OCI-LY1 (cell line): ENCODE measurements around the gene ACACA.

Source experiments
- H2AFZ ChIP-seq: fragments of 200-600 bp; sonication (generic), shearing (Covaris generic); 2 replicates; pipeline ENCODE4 v1.6.0; 2014; ENCODE audit warnings: antibody characterized with exemption, mild to moderate bottlenecking, low read length
- H3F3A ChIP-seq: fragments of 200-600 bp; sonication (generic), shearing (Covaris generic); 2 replicates; pipeline ENCODE4 v1.6.0; 2014; ENCODE audit warnings: mild to moderate bottlenecking, antibody characterized with exemption, low read length, moderate library complexity; ENCODE audit not compliant: insufficient read depth
- H3K27ac ChIP-seq: fragments of 200-600 bp; sonication (generic); 2 replicates; pipeline ENCODE4 v1.5.1; 2014; ENCODE audit warnings: low read length, mixed run types, mild to moderate bottlenecking, low read depth; ENCODE audit not compliant: poor library complexity, severe bottlenecking
- H3K27me3 ChIP-seq: fragments of 200-600 bp; sonication (generic); 2 replicates; pipeline ENCODE4 v1.6.0; 2014; ENCODE audit warnings: antibody characterized with exemption, mild to moderate bottlenecking, low read length, moderate library complexity; ENCODE audit not compliant: insufficient read depth
- H3K36me3 ChIP-seq: fragments of 200-600 bp; sonication (generic); 2 replicates; pipeline ENCODE4 v1.6.1; 2014; ENCODE audit warnings: mild to moderate bottlenecking, antibody characterized with exemption, low read length, moderate library complexity, mixed read lengths; ENCODE audit not compliant: insufficient read depth
- H3K4me1 ChIP-seq: fragments of 200-600 bp; sonication (generic); 2 replicates; pipeline ENCODE4 v1.5.1; 2014; ENCODE audit warnings: mild to moderate bottlenecking, low read length, moderate library complexity; ENCODE audit not compliant: insufficient read depth, severe bottlenecking
- H3K4me2 ChIP-seq: fragments of 200-600 bp; sonication (generic), shearing (Covaris generic); 2 replicates; pipeline ENCODE4 v1.6.1; 2014; ENCODE audit warnings: low read length
- H3K4me3 ChIP-seq: fragments of 200-600 bp; sonication (generic); 2 replicates; pipeline ENCODE4 v1.5.1; 2014; ENCODE audit warnings: low read length, low read depth, mild to moderate bottlenecking, mixed read lengths; ENCODE audit not compliant: poor library complexity, severe bottlenecking
- H3K79me2 ChIP-seq: fragments of 200-600 bp; shearing (Covaris generic); 2 replicates; pipeline ENCODE4 v1.6.1; 2016; ENCODE audit warnings: mixed run types, low read length, mixed read lengths; ENCODE audit not compliant: insufficient read depth
- H3K9ac ChIP-seq: fragments of 200-600 bp; sonication (generic), shearing (Covaris generic); 2 replicates; pipeline ENCODE4 v1.6.1; 2014; ENCODE audit warnings: mild to moderate bottlenecking, low read length, mixed read lengths
- H3K9me2 ChIP-seq: fragments of 200-600 bp; sonication (generic), shearing (Covaris generic); 2 replicates; pipeline ENCODE4 v1.6.1; 2014; ENCODE audit warnings: low read depth, mild to moderate bottlenecking, low read length, mixed read lengths
- H3K9me3 ChIP-seq: fragments of 200-600 bp; shearing (Covaris generic); 2 replicates; pipeline ENCODE4 v1.6.1; 2014; ENCODE audit warnings: low read length, mixed read lengths
- H4K20me1 ChIP-seq: fragments of 200-600 bp; sonication (generic), shearing (Covaris generic); 2 replicates; pipeline ENCODE4 v1.6.0; 2016; ENCODE audit warnings: mild to moderate bottlenecking, low read length; ENCODE audit not compliant: insufficient read depth
- CTCF ChIP-seq: fragments of 200-600 bp; sonication (generic), shearing (Covaris generic); IDR thresholded peaks from 2 replicates; pipeline ENCODE4 v1.5.1; 2017; ENCODE audit warnings: mild to moderate bottlenecking, antibody characterized with exemption, low read length, moderate library complexity, mixed read lengths
- EZH2 ChIP-seq: fragments of 200-600 bp; sonication (generic), shearing (Covaris generic); IDR thresholded peaks from 2 replicates; pipeline ENCODE4 v1.8.0; 2017; ENCODE audit warnings: borderline replicate concordance, mixed run types, mild to moderate bottlenecking, antibody characterized with exemption, low read length, moderate library complexity, mixed read lengths

Gene ACACA

GRCh38 chr17:37365589-37365988 is 41.0 kb downstream of the ACACA start:
- Histone ChIP-seq H3K9me3 (no peaks in the 10 kb centered on the region), H3K4me3 (no peak overlapping the region), H3K27me3 (no peaks in the 10 kb centered on the region), H3K4me1 (no peaks in the 10 kb centered on the region), H3K27ac (no peak overlapping the region), H2AFZ (no peak overlapping the region), H3K9ac (no peak overlapping the region), H3K9me2 (no peaks in the 10 kb centered on the region), H3K79me2 (no peaks in the 10 kb centered on the region), H3K4me2 (no peak overlapping the region), H4K20me1 (no peaks in the 10 kb centered on the region), H3F3A (no peaks in the 10 kb centered on the region), H3K36me3 (no peaks in the 10 kb centered on the region)
- TF ChIP-seq EZH2 (no peak), CTCF (no peak)

GRCh38 chr17:37361543-37361942 is 45.1 kb downstream of the ACACA start:
- H3K27me3 ChIP-seq = no peaks in the 10 kb centered on the region
- H4K20me1 ChIP-seq = no peaks in the 10 kb centered on the region
- H3K79me2 ChIP-seq = peaks cover 22% of the 10 kb centered on the region
- TF ChIP-seq EZH2 = no peak
- no peak for TF ChIP-seq CTCF
- H3K27ac ChIP-seq = no peak overlapping the region
- no peaks in the 10 kb centered on the region for H3K9me2 ChIP-seq
- no peak overlapping the region for H3K4me2 ChIP-seq
- H3K9me3 ChIP-seq = no peaks in the 10 kb centered on the region
- H3K4me3 ChIP-seq = no peak overlapping the region
- no peaks in the 10 kb centered on the region for H3K36me3 ChIP-seq
- H2AFZ ChIP-seq = no peak overlapping the region
- H3F3A ChIP-seq = no peaks in the 10 kb centered on the region
- no peak overlapping the region for H3K9ac ChIP-seq
- H3K4me1 ChIP-seq = peaks cover 23% of the 10 kb centered on the region

GRCh38 chr17:37360632-37361031 is 46.0 kb downstream of the ACACA start:
- Histone ChIP-seq H3K79me2 (peaks cover 30% of the 10 kb centered on the region), H3K9me3 (no peaks in the 10 kb centered on the region), H3K4me1 (peaks cover 25% of the 10 kb centered on the region), H3K4me3 (no peak overlapping the region), H3K4me2 (no peak overlapping the region), H3K9me2 (no peaks in the 10 kb centered on the region), H3F3A (no peaks in the 10 kb centered on the region), H3K9ac (no peak overlapping the region), H4K20me1 (no peaks in the 10 kb centered on the region), H2AFZ (no peak overlapping the region), H3K27ac (no peak overlapping the region), H3K27me3 (no peaks in the 10 kb centered on the region), H3K36me3 (no peaks in the 10 kb centered on the region)
- TF ChIP-seq CTCF = no peak
- no peak for TF ChIP-seq EZH2
